Activated CD8-positive, alpha-beta memory T cell treated with anti-CD3 and anti-CD28 coated beads, Interleukin-2, amount 50 U/mL, for 4 hours (primary cell): Measurements from ENCODE around the gene TMEM207.
"Not testable (repeated sequence)": the region's sequence is repeated elsewhere in the genome, so short reads cannot be mapped to it uniquely, and the experiment has no call there.

Experiments
- DNase-seq: peaks from one replicate; pipeline ENCODE4 v3.0.0-alpha.2; 2020

Gene TMEM207

GRCh38 chr3:190449801-190450200 is at the start of gene TMEM207:
Gene TMEM207 (minus strand): TSS chr3:190449901. CDS start chr3:190449809, 92 bp downstream.
- DNase-seq, result no peak

- DNase-seq, result no peak
These were observed 49.4 kb upstream of the TMEM207 start for GRCh38 chr3:190499122-190499521.

- no peak for DNase-seq
These were observed 48.6 kb upstream of the TMEM207 start for GRCh38 chr3:190498293-190498692.

GRCh38 chr3:190497811-190498210 is 48.1 kb upstream of the TMEM207 start:
- DNase-seq, result no peak

GRCh38 chr3:190496859-190497258 is 47.2 kb upstream of the TMEM207 start:
- DNase-seq, result no peak

GRCh38 chr3:190495796-190496195 is 46.1 kb upstream of the TMEM207 start:
- no peak for DNase-seq

GRCh38 chr3:190495354-190495753 is 45.7 kb upstream of the TMEM207 start:
- DNase-seq, result no peak

- DNase-seq, result no peak
These were observed 45.2 kb upstream of the TMEM207 start for GRCh38 chr3:190494907-190495306.

GRCh38 chr3:190492966-190493365 is 43.3 kb upstream of the TMEM207 start:
- DNase-seq, result no peak

- DNase-seq, result no peak
These were observed 42.4 kb upstream of the TMEM207 start for GRCh38 chr3:190492129-190492528.

GRCh38 chr3:190491533-190492054 is 41.9 kb upstream of the TMEM207 start:
- DNase-seq, result no peak

- no peak for DNase-seq
These were observed 37.4 kb upstream of the TMEM207 start for GRCh38 chr3:190486908-190487607.

GRCh38 chr3:190486533-190486864 is 36.8 kb upstream of the TMEM207 start:
- no peak for DNase-seq

GRCh38 chr3:190485830-190486532 is 36.3 kb upstream of the TMEM207 start:
- DNase-seq, result no peak

GRCh38 chr3:190481779-190482178 is 32.1 kb upstream of the TMEM207 start:
- DNase-seq, result no peak

- DNase-seq, result not testable (repeated sequence)
These were observed 23.6 kb upstream of the TMEM207 start for GRCh38 chr3:190473261-190473660.

- DNase-seq, result no peak
These were observed 18.2 kb upstream of the TMEM207 start for GRCh38 chr3:190467922-190468321.

GRCh38 chr3:190458040-190458439 is 8.3 kb upstream of the TMEM207 start:
- DNase-seq, result no peak

- DNase-seq, result no peak
These were observed 7.1 kb upstream of the TMEM207 start for GRCh38 chr3:190456770-190457169.

GRCh38 chr3:190455828-190456227 is 6.1 kb upstream of the TMEM207 start:
- DNase-seq, result no peak

GRCh38 chr3:190448256-190448655 is 1.4 kb downstream of the TMEM207 start:
- no peak for DNase-seq

- DNase-seq, result no peak
These were observed 3.0 kb downstream of the TMEM207 start for GRCh38 chr3:190446573-190447279.

GRCh38 chr3:190444576-190445145 is 5.0 kb downstream of the TMEM207 start:
- DNase-seq, result no peak
